T-helper 1 cell treated with Interleukin-12 subunit alpha and Interleukin-12 subunit beta and Interleukin-4 antibody, amounts not matched to agents 30 μg/mL and 1 μg/mL, for 36 hours (primary cell): ENCODE measurements around the gene RCOR1.
"Not testable (repeated sequence)": the region's sequence is repeated elsewhere in the genome, so short reads cannot be mapped to it uniquely, and the experiment has no call there.

Experiments used
- H3K27ac Mint-ChIP-seq: one replicate; pipeline ENCODE4 v1.8.0; 2021; ENCODE audit warnings: mild to moderate bottlenecking, mixed read lengths
- H3K27me3 Mint-ChIP-seq: one replicate; pipeline ENCODE4 v1.8.0; 2021; ENCODE audit warnings: low read depth, mixed read lengths
- H3K36me3 Mint-ChIP-seq: one replicate; pipeline ENCODE4 v1.8.0; 2021; ENCODE audit warnings: low read depth, mixed read lengths
- H3K4me1 Mint-ChIP-seq: one replicate; pipeline ENCODE4 v1.8.0; 2021; ENCODE audit warnings: low read depth, mixed read lengths
- H3K4me3 Mint-ChIP-seq: one replicate; pipeline ENCODE4 v1.8.0; 2021; ENCODE audit warnings: mild to moderate bottlenecking, moderate library complexity, mixed read lengths
- H3K9me3 Mint-ChIP-seq: one replicate; pipeline ENCODE4 v1.8.0; 2021; ENCODE audit warnings: mixed read lengths

Gene RCOR1

GRCh38 chr14:102622262-102622885 lies 29.9 kb downstream of the RCOR1 start:
- Mint-ChIP-seq H3K9me3 (no peaks in the 10 kb centered on the region), H3K27ac (no peak overlapping the region), H3K4me3 (no peak overlapping the region), H3K36me3 (peaks cover 6% of the 10 kb centered on the region), H3K4me1 (peaks cover 22% of the 10 kb centered on the region), H3K27me3 (no peaks in the 10 kb centered on the region)

- no peak overlapping the region for H3K4me3 Mint-ChIP-seq
- peaks cover 20% of the 10 kb centered on the region for H3K4me1 Mint-ChIP-seq
- H3K9me3 Mint-ChIP-seq = no peaks in the 10 kb centered on the region
- H3K36me3 Mint-ChIP-seq = peaks cover 6% of the 10 kb centered on the region
- no peaks in the 10 kb centered on the region for H3K27me3 Mint-ChIP-seq
- H3K27ac Mint-ChIP-seq = no peak overlapping the region
Observed at GRCh38 chr14:102624666-102625065, 32.2 kb downstream of the RCOR1 start.

- Mint-ChIP-seq H3K9me3 (no peaks in the 10 kb centered on the region), H3K27ac (no peak overlapping the region), H3K27me3 (no peaks in the 10 kb centered on the region), H3K4me1 (peaks cover 19% of the 10 kb centered on the region), H3K36me3 (peaks cover 5% of the 10 kb centered on the region), H3K4me3 (no peak overlapping the region)
Observed at GRCh38 chr14:102625564-102626296, 33.3 kb downstream of the RCOR1 start.

- H3K4me1 Mint-ChIP-seq = peaks cover 17% of the 10 kb centered on the region
Observed at GRCh38 chr14:102626530-102626929, 34.1 kb downstream of the RCOR1 start.

GRCh38 chr14:102629011-102629444 lies 36.6 kb downstream of the RCOR1 start:
- Mint-ChIP-seq H3K27ac (no peak overlapping the region), H3K4me1 (peaks cover 13% of the 10 kb centered on the region), H3K27me3 (no peaks in the 10 kb centered on the region), H3K36me3 (peaks cover 3% of the 10 kb centered on the region), H3K4me3 (no peak overlapping the region), H3K9me3 (no peaks in the 10 kb centered on the region)

More at GRCh38 chr14:102626530-102626929, 34.1 kb downstream of the RCOR1 start:
- no peaks in the 10 kb centered on the region for H3K27me3 Mint-ChIP-seq
- no peaks in the 10 kb centered on the region for H3K9me3 Mint-ChIP-seq
- no peak overlapping the region for H3K27ac Mint-ChIP-seq
- H3K36me3 Mint-ChIP-seq = peaks cover 3% of the 10 kb centered on the region
- H3K4me3 Mint-ChIP-seq = no peak overlapping the region

- peaks cover 13% of the 10 kb centered on the region for H3K4me1 Mint-ChIP-seq
- peaks cover 3% of the 10 kb centered on the region for H3K36me3 Mint-ChIP-seq
- no peak overlapping the region for H3K27ac Mint-ChIP-seq
- no peaks in the 10 kb centered on the region for H3K9me3 Mint-ChIP-seq
- no peaks in the 10 kb centered on the region for H3K27me3 Mint-ChIP-seq
- no peak overlapping the region for H3K4me3 Mint-ChIP-seq
Observed at GRCh38 chr14:102629808-102630350, 37.4 kb downstream of the RCOR1 start.

GRCh38 chr14:102630405-102630804 lies 38.0 kb downstream of the RCOR1 start:
- H3K36me3 Mint-ChIP-seq = peaks cover 3% of the 10 kb centered on the region
- no peak overlapping the region for H3K4me3 Mint-ChIP-seq
- H3K4me1 Mint-ChIP-seq = peaks cover 13% of the 10 kb centered on the region
- no peaks in the 10 kb centered on the region for H3K9me3 Mint-ChIP-seq
- no peaks in the 10 kb centered on the region for H3K27me3 Mint-ChIP-seq
- H3K27ac Mint-ChIP-seq = no peak overlapping the region

GRCh38 chr14:102630881-102631280 lies 38.4 kb downstream of the RCOR1 start:
- H3K27ac Mint-ChIP-seq = no peak overlapping the region
- H3K27me3 Mint-ChIP-seq = no peaks in the 10 kb centered on the region
- peaks cover 8% of the 10 kb centered on the region for H3K4me1 Mint-ChIP-seq

GRCh38 chr14:102633906-102634595 lies 41.6 kb downstream of the RCOR1 start:
- no peak overlapping the region for H3K27ac Mint-ChIP-seq
- no peak overlapping the region for H3K4me3 Mint-ChIP-seq
- H3K27me3 Mint-ChIP-seq = no peaks in the 10 kb centered on the region
- H3K9me3 Mint-ChIP-seq = no peaks in the 10 kb centered on the region
- no peaks in the 10 kb centered on the region for H3K36me3 Mint-ChIP-seq
- peaks cover 4% of the 10 kb centered on the region for H3K4me1 Mint-ChIP-seq

More at GRCh38 chr14:102630881-102631280, 38.4 kb downstream of the RCOR1 start:
- no peaks in the 10 kb centered on the region for H3K9me3 Mint-ChIP-seq
- H3K36me3 Mint-ChIP-seq = peaks cover 1% of the 10 kb centered on the region
- no peak overlapping the region for H3K4me3 Mint-ChIP-seq

- not testable (repeated sequence) for H3K36me3 Mint-ChIP-seq, H3K27me3 Mint-ChIP-seq, H3K27ac Mint-ChIP-seq, H3K9me3 Mint-ChIP-seq, H3K4me3 Mint-ChIP-seq, H3K4me1 Mint-ChIP-seq
Observed at GRCh38 chr14:102639611-102640010, 47.2 kb downstream of the RCOR1 start.

- Mint-ChIP-seq H3K4me1 (peaks cover 26% of the 10 kb centered on the region), H3K36me3 (no peaks in the 10 kb centered on the region), H3K4me3 (no peak overlapping the region), H3K27ac (no peak overlapping the region), H3K9me3 (no peaks in the 10 kb centered on the region), H3K27me3 (no peaks in the 10 kb centered on the region)
Observed at GRCh38 chr14:102644523-102644922, 52.1 kb downstream of the RCOR1 start.

- H3K27ac Mint-ChIP-seq = no peak overlapping the region
- H3K4me1 Mint-ChIP-seq = peaks cover 26% of the 10 kb centered on the region
- H3K36me3 Mint-ChIP-seq = no peaks in the 10 kb centered on the region
- H3K4me3 Mint-ChIP-seq = no peak overlapping the region
- no peaks in the 10 kb centered on the region for H3K9me3 Mint-ChIP-seq
- H3K27me3 Mint-ChIP-seq = no peaks in the 10 kb centered on the region
Observed at GRCh38 chr14:102645746-102646440, 53.4 kb downstream of the RCOR1 start.

- no peaks in the 10 kb centered on the region for H3K9me3 Mint-ChIP-seq
- H3K27ac Mint-ChIP-seq = no peak overlapping the region
- H3K36me3 Mint-ChIP-seq = no peaks in the 10 kb centered on the region
- no peaks in the 10 kb centered on the region for H3K27me3 Mint-ChIP-seq
- H3K4me1 Mint-ChIP-seq = peaks cover 26% of the 10 kb centered on the region
- H3K4me3 Mint-ChIP-seq = no peak overlapping the region
Observed at GRCh38 chr14:102646615-102647014, 54.2 kb downstream of the RCOR1 start.

GRCh38 chr14:102652194-102652593 lies 59.7 kb downstream of the RCOR1 start:
- Mint-ChIP-seq H3K27ac (no peak overlapping the region), H3K4me1 (peaks cover 3% of the 10 kb centered on the region), H3K4me3 (no peak overlapping the region), H3K9me3 (peaks cover 7% of the 10 kb centered on the region), H3K27me3 (no peaks in the 10 kb centered on the region), H3K36me3 (peaks cover 3% of the 10 kb centered on the region)
